Measurements from ENCODE around the gene CXCL5.
"Not testable (repeated sequence)": the region's sequence is repeated elsewhere in the genome, so short reads cannot be mapped to it uniquely, and the experiment has no call there.

The CXCL5 gene

GRCh38 chr4:74015126-74015780 is 16.8 kb upstream of the CXCL5 start:
- no peak for DNase-seq (ENCODE audit: low read depth)

DNA sequence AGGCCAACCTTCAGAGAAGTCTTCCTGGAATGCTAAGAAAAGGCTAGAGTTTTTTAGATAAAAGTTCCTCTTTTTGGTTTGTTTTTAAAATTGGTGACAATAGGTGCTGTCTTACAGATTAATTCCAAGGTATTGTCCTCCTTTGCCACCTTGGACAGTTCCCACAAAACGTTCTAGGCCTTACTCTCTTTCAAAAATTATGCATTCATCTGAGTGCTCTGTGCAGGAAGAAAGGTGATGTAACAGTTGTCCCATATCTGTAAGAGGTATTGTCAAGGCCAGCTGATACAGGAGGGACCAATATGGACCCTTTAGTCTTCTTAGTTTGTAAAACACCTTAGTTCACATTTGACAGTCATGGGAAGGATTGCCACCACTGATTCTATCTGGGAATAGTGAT is 15.9 kb upstream of the CXCL5 start:
- DNase-seq (ENCODE audit: low read depth): no peak

DNA sequence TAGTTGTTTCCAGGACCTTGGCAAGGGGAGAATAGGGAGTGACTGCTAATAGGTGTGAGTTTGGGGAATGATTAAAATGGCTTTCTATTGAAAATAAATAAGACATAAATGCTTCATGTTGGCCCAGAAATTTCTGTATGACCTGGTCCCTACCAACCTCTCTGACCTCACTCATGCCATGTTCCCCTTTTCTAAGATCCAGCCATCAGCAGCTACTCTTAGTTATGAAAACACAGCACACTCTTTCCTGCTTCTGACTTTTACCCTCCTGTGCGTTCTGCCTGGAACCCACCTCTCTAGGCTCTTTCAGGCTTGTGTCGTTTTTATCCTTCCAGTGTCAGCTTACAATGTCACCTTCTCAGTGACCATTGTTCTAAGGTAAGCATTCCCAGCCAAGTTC is 14.8 kb upstream of the CXCL5 start:
- no peak for DNase-seq (ENCODE audit: low read depth)

DNA sequence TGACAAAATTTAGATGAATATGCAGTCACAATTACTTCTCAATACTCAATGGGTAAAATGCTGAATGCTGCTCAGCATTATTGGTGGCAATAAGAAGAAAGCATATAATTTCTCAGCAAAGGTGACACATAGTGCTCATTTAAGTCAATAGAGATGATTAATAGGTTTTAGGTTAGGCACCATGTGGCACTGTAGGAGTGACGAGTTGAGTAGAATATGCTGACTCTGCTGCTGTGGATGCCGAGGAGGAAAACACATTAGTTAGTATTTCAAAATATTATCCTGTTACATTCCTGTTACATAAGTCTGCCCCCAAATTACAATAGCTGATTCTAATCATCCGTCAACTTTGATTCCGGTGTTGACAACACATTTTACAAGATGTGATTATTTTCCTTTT is 13.7 kb upstream of the CXCL5 start:
- DNase-seq (ENCODE audit: low read depth): no peak

- no peak for DNase-seq (ENCODE audit: low read depth)
Measured at GRCh38 chr4:74009307-74009706, 10.8 kb upstream of the CXCL5 start.

- no peak for DNase-seq (ENCODE audit: low read depth)
Measured at GRCh38 chr4:74006009-74006476, 7.6 kb upstream of the CXCL5 start.

- DNase-seq (ENCODE audit: low read depth): no peak
Measured at GRCh38 chr4:74005528-74005927, 7.1 kb upstream of the CXCL5 start.

DNA sequence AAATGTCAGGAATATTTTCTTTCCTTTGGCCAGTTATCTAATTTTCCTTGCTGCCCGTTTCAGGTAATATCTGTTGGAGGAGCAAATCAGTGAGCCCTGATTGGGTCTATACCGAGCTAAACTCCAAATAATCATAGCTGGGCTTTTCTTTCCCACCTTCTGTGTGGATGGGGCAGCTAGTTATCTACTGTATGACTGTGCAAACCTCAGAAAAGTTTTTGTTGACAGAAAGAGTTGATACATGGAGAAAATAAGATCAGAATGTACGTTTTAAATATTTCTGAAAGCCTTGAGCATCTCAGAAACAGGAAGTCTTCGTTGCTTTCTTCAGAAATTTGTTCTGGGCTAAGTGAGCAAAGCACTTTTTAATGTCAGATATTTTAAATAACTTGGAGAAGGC is 6.2 kb upstream of the CXCL5 start:
- DNase-seq (ENCODE audit: low read depth): no peak

- DNase-seq (ENCODE audit: low read depth): no peak
Measured at GRCh38 chr4:74000301-74000700, 1.8 kb upstream of the CXCL5 start.

GRCh38 chr4:73992050-73992449 is 6.4 kb downstream of the CXCL5 start:
- DNase-seq (ENCODE audit: low read depth): no peak

DNA sequence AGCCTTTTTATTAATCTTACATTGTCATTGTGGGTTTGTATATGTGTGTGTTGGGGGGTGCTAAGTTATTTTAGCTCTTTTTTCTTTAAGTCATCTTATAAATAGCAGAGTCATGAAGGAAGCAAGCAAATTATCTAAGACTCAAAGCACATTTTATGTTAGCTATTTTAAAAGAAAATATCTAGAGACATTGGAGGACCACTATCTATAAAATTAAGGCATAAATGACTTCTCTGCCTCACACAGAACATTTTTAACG is 6.8 kb downstream of the CXCL5 start:
- no peak for DNase-seq (ENCODE audit: low read depth)

- no peak for DNase-seq (ENCODE audit: low read depth)
Measured at GRCh38 chr4:73990988-73991741, 7.3 kb downstream of the CXCL5 start.

- no peak for DNase-seq (ENCODE audit: low read depth)
Measured at GRCh38 chr4:73989928-73990327, 8.5 kb downstream of the CXCL5 start.

DNA sequence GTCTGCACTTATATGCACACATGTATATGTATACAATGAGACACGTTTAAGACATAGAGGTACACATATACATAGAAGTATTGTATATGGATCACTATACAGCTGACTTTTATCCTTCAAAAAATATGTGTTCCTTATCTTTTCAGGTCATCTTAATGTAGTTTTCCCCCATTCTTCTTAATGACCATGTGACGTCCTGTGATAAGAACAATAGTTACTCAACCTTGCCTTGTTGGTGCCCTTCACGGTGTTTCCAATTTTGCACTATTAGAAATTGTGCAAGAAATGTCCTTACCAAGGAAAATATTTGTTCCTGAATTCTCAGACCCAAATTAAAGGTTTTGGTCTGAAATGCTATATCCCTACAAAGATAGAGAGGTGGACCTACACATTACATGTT is 9.4 kb downstream of the CXCL5 start:
- DNase-seq (ENCODE audit: low read depth): no peak

DNA sequence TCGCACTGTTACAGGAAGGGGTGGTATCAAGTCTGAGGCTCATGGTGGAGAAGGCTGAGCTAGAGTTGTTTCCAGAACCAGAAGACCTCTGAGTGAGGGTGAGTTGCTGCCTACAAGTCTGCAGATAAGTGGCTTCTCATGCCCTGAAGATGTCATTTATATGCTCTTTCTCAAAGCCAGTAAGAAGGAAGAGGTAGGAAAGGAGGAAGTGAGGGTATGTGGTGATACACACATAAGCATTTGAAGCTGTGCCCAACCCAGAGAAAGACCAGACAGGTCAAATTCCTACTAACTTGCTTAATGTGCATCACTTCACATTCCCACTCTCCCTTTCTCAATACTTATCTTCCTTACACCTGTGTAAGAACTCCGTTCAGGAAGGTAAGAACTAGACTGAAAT is 10.4 kb downstream of the CXCL5 start, which contains the start of gene PPBP:
PPBP (minus strand) TSS at position 130 of the 400 bp plus-strand sequence; CDS start at position 43, 87 bp downstream.
- no peak for DNase-seq (ENCODE audit: low read depth)

- no peak for DNase-seq (ENCODE audit: low read depth)
Measured at GRCh38 chr4:73985528-73985852, 13.0 kb downstream of the CXCL5 start.

DNA sequence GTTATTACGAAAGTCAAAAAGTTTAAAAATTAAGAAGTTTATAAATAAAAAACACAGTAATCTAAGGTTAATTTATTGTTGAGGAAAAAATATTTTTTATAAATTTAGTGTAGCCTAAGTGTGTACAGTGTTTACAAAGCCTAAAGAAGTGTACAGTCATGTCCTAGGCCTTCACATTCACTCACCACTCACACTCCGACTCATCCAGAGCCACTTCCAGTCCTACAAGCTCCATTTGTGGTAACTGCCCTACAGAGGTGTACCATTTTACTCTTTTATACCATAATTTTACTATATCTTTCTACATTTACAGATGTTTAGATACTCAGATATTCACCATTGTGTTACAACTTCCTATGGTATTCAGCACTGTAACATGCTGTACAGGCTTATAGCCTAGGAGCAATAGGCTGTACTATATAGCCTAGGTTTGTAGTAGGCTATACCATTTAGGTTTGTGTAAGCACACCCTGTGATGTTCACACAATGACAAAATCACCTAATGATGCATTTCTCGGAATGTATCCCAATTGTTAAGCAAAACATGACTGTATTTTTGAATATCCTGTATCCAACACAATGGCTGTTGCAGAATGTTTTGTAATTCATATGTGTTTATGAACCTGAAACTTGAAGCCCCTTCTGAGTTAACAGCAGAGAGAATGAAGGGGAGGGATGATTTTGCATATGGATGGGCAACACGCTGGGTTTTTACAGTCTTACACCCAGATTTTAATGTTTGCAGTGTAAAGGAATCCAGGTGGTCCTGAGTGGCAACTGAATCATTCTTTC is 13.5 kb downstream of the CXCL5 start:
- no peak for DNase-seq (ENCODE audit: low read depth)

- DNase-seq (ENCODE audit: low read depth): not testable (repeated sequence)
Measured at GRCh38 chr4:73981175-73981574, 17.3 kb downstream of the CXCL5 start.

GRCh38 chr4:73979407-73979957 is 19.0 kb downstream of the CXCL5 start:
- DNase-seq (ENCODE audit: low read depth): no peak

GRCh38 chr4:73978886-73979285 is 19.6 kb downstream of the CXCL5 start:
- no peak for DNase-seq (ENCODE audit: low read depth)

GRCh38 chr4:73976716-73977115 is 21.8 kb downstream of the CXCL5 start:
- DNase-seq (ENCODE audit: low read depth): no peak

DNA sequence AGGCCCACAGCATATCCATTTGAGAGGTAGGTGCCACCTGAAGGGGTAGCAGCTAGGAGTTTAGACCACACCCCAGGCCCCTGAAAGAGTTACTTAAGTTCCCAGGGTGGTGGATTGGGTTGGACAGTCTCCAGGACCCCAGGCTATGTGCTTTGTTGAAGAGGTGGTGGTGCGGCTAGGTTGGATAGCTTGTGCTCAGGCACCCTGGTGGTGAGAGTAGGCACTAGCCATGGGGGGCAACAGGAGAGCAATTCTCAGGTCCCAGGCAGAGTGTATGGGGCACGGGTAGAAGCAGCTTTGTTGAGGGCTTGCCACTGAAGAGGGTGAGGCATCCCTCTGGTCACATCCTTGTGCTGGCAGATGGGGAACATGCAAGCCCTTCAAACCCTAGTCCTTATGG is 22.3 kb downstream of the CXCL5 start:
- no peak for DNase-seq (ENCODE audit: low read depth)

DNA sequence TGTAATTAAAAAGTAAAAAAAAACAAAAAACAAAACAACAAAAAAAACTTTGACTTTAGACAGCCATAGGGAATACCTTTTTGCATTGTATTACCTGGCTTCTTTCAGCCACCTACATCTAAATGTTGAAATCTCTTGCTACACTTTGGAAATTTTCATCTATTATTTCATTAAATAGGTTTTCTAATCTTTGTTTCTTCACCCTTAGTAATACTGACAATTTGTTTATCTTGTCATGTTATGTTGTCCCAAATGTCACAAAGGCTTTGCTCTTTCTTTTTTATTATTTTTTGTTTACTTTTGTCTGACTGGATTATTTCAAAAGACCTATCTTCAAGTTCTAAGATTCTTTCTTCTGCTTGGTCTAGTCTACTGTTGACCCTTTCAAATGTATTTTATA is 24.1 kb downstream of the CXCL5 start:
- no peak for DNase-seq (ENCODE audit: low read depth)

Measured in stimulated activated CD8-positive, alpha-beta memory T cell treated with anti-CD3 and anti-CD28 coated beads, Interleukin-12 subunit alpha, Interleukin-12 subunit beta, amount 100 ng/mL, for 4 hours (primary cell).